T-helper 2 cell treated with Interferon-gamma antibody and Interleukin-4, amounts not matched to agents 5 μg/mL and 100 μg/mL, for 36 hours (primary cell): ENCODE results near the gene MRPL20.

ENCODE experiments used
- DNase-seq: peaks from one replicate; pipeline ENCODE4 v3.0.0; 2021; ENCODE audit warnings: low spot score
- H3K27ac Mint-ChIP-seq: one replicate; pipeline ENCODE4 v1.8.0; 2021; ENCODE audit warnings: mild to moderate bottlenecking, mixed read lengths
- H3K27me3 Mint-ChIP-seq: one replicate; pipeline ENCODE4 v1.8.0; 2021; ENCODE audit warnings: low read depth, mixed read lengths
- H3K36me3 Mint-ChIP-seq: one replicate; pipeline ENCODE4 v1.8.0; 2021; ENCODE audit warnings: low read depth, mixed read lengths
- H3K4me1 Mint-ChIP-seq: one replicate; pipeline ENCODE4 v1.8.0; 2021; ENCODE audit warnings: low read depth, mixed read lengths
- H3K4me3 Mint-ChIP-seq: one replicate; pipeline ENCODE4 v1.8.0; 2022; ENCODE audit warnings: mild to moderate bottlenecking, moderate library complexity, mixed read lengths
- H3K9me3 Mint-ChIP-seq: one replicate; pipeline ENCODE4 v1.8.0; 2021; ENCODE audit warnings: mixed read lengths

MRPL20 gene

GRCh38 chr1:1399872-1400575 is 7.1 kb downstream of the MRPL20 start:
- Mint-ChIP-seq H3K9me3 (no peaks in the 10 kb centered on the region), H3K27ac (peak overlapping the region; percentile 87), H3K4me3 (peak overlapping the region; percentile 91), H3K4me1 (peaks cover 28% of the 10 kb centered on the region), H3K36me3 (peaks cover 66% of the 10 kb centered on the region), H3K27me3 (no peaks in the 10 kb centered on the region)
- no peak for DNase-seq

DNA sequence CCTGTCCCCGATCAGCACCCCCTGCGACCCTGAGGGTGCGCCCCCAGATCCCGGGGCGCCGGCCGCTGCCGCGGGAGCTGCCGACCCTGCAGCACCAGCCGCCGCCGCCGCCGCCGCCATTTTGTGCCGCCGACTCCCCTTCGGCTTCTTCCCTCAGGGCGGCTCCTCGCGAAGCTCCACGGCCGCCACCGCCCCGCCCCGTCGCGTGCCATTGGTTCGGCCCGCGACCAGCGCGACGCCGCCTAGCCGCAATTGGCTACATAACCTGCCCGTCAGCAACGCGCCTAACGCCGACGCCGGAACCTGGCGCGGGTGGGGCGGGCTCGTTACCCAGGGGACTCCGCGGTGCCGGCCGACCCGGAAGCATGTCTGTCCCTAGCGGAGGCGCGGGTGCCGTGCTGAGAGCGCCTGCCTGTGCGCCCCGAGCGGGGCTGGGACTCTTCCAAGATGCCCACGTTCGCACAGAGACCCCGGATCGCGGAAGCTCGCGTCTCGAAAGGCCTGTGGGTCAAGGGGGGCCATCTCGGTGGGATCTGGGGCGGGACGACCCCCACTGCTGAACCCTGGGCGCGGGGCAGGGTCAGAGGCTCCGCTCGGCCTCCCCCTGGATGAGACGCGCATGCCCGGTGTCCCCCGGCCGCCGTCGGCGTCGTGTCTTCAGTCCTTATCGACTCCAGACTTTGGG is 7.8 kb downstream of the MRPL20 start, which contains the start of gene CCNL2:
Gene CCNL2 (minus strand): TSS at position 149 of the 685 bp plus-strand sequence. CDS start 29 bp downstream, at position 120.
- H3K36me3 Mint-ChIP-seq, result peaks cover 66% of the 10 kb centered on the region
- H3K4me1 Mint-ChIP-seq, result peaks cover 28% of the 10 kb centered on the region
- no peaks in the 10 kb centered on the region for H3K27me3 Mint-ChIP-seq

GRCh38 chr1:1398677-1399186 is 8.4 kb downstream of the MRPL20 start:
- H3K4me3 Mint-ChIP-seq, result peak overlapping the region; percentile 94
- no peaks in the 10 kb centered on the region for H3K9me3 Mint-ChIP-seq
- no peak for DNase-seq
- peaks cover 68% of the 10 kb centered on the region for H3K36me3 Mint-ChIP-seq
- H3K4me1 Mint-ChIP-seq, result peaks cover 28% of the 10 kb centered on the region
- H3K27ac Mint-ChIP-seq, result peak overlapping the region; percentile 78
- H3K27me3 Mint-ChIP-seq, result no peaks in the 10 kb centered on the region

More for the DNA sequence above, 7.8 kb downstream of the MRPL20 start, which contains the start of gene CCNL2:
- no peaks in the 10 kb centered on the region for H3K9me3 Mint-ChIP-seq
- peak within 1 kb of the TSS; percentile 87 for H3K27ac Mint-ChIP-seq
- peak; percentile 99 for DNase-seq
- H3K4me3 Mint-ChIP-seq, result peak within 1 kb of the TSS; percentile 94

- H3K36me3 Mint-ChIP-seq, result peaks cover 69% of the 10 kb centered on the region
- no peaks in the 10 kb centered on the region for H3K9me3 Mint-ChIP-seq
- peak overlapping the region; percentile 94 for H3K4me3 Mint-ChIP-seq
- peak overlapping the region; percentile 78 for H3K27ac Mint-ChIP-seq
- H3K4me1 Mint-ChIP-seq, result peaks cover 26% of the 10 kb centered on the region
- no peak for DNase-seq
- H3K27me3 Mint-ChIP-seq, result no peaks in the 10 kb centered on the region
Observed at GRCh38 chr1:1397839-1398523, 9.1 kb downstream of the MRPL20 start.

DNA sequence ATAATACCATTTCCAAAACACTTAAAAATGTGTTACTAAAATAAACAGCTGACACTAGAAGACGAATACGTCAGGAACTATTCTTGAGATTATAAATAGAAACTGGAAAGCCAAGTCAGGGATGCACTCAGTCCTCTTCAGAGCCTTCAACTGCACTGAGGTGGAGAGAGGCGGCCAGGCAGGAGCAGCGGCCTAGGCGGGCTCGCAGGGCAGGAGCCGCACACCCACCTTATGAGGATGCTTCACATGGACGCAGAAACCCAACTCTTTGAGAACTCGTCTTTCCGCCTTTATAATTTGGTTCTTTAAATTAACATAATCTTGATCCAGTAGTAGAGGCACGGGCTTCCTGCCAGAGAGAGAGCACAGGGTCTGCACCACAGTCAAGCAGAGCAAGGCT is 11.9 kb downstream of the MRPL20 start:
- no peak for DNase-seq
- Mint-ChIP-seq H3K4me3 (no peak overlapping the region), H3K27me3 (no peaks in the 10 kb centered on the region)

DNA sequence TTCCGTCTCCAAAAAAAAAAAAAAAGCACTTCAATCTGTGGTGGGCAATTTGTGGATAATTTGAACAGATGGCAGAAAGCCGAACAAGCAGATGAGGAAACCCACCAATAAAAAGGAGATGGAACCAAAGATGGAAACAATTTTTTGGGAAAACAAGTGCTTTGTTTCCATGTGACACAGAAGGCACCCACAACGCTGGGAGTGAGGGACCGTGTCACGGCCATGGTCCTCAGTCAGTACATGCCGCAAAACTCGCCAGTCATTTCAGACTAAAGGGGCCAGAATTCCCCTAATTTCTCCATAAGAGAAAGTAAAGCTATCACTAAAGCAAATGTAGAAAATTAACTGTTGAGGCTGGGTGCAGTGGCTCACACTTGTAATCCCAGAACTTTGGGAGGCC is 13.0 kb downstream of the MRPL20 start:
- peaks cover 12% of the 10 kb centered on the region for H3K4me1 Mint-ChIP-seq
- no peaks in the 10 kb centered on the region for H3K27me3 Mint-ChIP-seq
- no peak overlapping the region for H3K4me3 Mint-ChIP-seq
- DNase-seq, result no peak
- no peak overlapping the region for H3K27ac Mint-ChIP-seq
- H3K9me3 Mint-ChIP-seq, result no peaks in the 10 kb centered on the region
- peaks cover 70% of the 10 kb centered on the region for H3K36me3 Mint-ChIP-seq

More for the DNA sequence above, 11.9 kb downstream of the MRPL20 start:
- H3K27ac Mint-ChIP-seq, result no peak overlapping the region
- peaks cover 14% of the 10 kb centered on the region for H3K4me1 Mint-ChIP-seq
- no peaks in the 10 kb centered on the region for H3K9me3 Mint-ChIP-seq
- peaks cover 68% of the 10 kb centered on the region for H3K36me3 Mint-ChIP-seq

DNA sequence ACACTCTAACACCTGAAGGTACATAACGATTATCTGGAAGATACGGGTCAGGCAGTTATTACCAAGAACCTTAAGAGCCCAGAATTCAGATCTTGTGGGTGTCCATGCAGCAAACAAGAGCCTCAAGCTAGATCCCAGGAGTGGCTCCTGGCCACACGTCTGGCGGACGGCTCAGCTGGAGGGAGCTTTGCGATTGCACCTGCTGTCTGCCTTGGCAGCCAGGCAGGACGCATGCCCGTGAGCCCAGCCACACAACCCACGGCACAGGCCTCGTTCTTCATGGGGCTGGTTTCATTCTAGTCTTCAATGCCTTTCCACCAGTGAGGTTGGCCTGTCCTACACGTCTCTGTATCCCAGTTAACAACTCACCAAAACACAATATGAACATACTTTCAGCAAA is 13.7 kb downstream of the MRPL20 start:
- Mint-ChIP-seq H3K4me1 (peaks cover 12% of the 10 kb centered on the region), H3K27ac (no peak overlapping the region), H3K4me3 (no peak overlapping the region), H3K36me3 (peaks cover 75% of the 10 kb centered on the region), H3K9me3 (no peaks in the 10 kb centered on the region), H3K27me3 (no peaks in the 10 kb centered on the region)
- DNase-seq, result no peak

- H3K27me3 Mint-ChIP-seq, result no peaks in the 10 kb centered on the region
- H3K36me3 Mint-ChIP-seq, result peaks cover 76% of the 10 kb centered on the region
- H3K27ac Mint-ChIP-seq, result no peak overlapping the region
- no peaks in the 10 kb centered on the region for H3K9me3 Mint-ChIP-seq
- no peak for DNase-seq
- H3K4me3 Mint-ChIP-seq, result no peak overlapping the region
- peaks cover 9% of the 10 kb centered on the region for H3K4me1 Mint-ChIP-seq
Observed at GRCh38 chr1:1393014-1393413, 14.1 kb downstream of the MRPL20 start.

DNA sequence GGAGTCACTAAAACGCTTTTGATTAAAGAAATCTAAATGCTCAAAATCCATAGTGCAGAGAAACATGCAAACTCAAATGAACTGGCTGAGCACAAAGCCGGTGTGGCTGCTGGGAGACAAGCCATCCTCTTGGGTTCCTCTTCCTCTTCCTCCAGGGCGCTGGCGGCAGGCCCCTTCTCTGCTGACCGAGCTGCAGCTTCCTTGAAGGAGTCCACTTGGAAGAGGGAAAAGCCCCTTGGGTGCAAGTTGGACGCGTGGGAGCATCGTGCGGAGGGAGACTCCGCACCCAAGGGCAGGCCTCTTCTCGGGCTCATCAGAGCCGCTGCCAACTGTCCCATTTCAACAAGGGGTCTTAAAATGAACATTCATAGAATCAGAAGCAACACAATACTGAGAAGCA is 15.9 kb downstream of the MRPL20 start:
- H3K4me1 Mint-ChIP-seq, result peaks cover 7% of the 10 kb centered on the region
- H3K4me3 Mint-ChIP-seq, result no peak overlapping the region
- no peak overlapping the region for H3K27ac Mint-ChIP-seq
- peaks cover 79% of the 10 kb centered on the region for H3K36me3 Mint-ChIP-seq
- H3K27me3 Mint-ChIP-seq, result no peaks in the 10 kb centered on the region
- no peaks in the 10 kb centered on the region for H3K9me3 Mint-ChIP-seq
- DNase-seq, result no peak

DNA sequence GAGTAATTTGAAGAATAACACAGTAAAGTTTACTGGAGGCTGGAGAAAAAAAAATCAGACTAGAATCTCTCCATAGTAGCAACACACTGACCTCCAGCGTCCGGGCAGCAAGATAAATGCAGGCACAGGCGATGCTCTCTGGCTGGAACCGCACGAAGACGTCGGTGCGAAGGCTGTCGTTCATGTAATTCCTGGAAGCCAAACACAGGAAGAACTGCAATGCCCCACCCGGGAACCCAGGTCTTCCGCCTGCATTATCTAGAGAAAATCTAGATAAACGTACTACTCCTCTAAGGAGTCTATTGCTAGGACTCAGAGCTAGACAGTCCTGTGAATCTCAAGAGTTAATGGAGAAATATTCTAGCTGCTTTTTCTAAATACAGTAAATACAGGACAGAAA is 16.4 kb downstream of the MRPL20 start:
- peaks cover 84% of the 10 kb centered on the region for H3K36me3 Mint-ChIP-seq
- H3K4me3 Mint-ChIP-seq, result no peak overlapping the region
- H3K27me3 Mint-ChIP-seq, result no peaks in the 10 kb centered on the region
- no peaks in the 10 kb centered on the region for H3K9me3 Mint-ChIP-seq
- DNase-seq, result no peak
- peaks cover 5% of the 10 kb centered on the region for H3K4me1 Mint-ChIP-seq
- H3K27ac Mint-ChIP-seq, result no peak overlapping the region

DNA sequence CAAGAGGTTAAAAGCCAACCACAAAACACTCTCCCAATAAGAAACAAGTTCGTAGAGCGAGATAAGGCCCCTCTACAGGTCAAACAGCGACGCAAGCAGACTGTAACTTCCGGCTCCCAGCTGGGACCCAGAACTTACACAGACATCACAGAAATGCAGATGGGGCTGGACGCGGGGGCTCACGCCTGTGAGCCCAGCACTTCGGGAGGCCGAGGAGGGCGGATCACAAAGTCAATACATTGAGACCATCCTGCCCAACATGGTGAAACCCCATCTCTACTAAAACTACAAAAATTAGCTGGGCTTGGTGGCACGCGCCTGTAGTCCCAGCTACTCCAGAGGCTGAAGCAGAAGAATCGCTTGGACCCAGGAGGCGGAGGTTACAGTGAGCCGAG is 19.0 kb downstream of the MRPL20 start:
- H3K27me3 Mint-ChIP-seq, result no peaks in the 10 kb centered on the region
- DNase-seq, result no peak
- H3K4me1 Mint-ChIP-seq, result no peaks in the 10 kb centered on the region
- H3K9me3 Mint-ChIP-seq, result no peaks in the 10 kb centered on the region
- no peak overlapping the region for H3K4me3 Mint-ChIP-seq
- H3K27ac Mint-ChIP-seq, result no peak overlapping the region
- H3K36me3 Mint-ChIP-seq, result peaks cover 65% of the 10 kb centered on the region

DNA sequence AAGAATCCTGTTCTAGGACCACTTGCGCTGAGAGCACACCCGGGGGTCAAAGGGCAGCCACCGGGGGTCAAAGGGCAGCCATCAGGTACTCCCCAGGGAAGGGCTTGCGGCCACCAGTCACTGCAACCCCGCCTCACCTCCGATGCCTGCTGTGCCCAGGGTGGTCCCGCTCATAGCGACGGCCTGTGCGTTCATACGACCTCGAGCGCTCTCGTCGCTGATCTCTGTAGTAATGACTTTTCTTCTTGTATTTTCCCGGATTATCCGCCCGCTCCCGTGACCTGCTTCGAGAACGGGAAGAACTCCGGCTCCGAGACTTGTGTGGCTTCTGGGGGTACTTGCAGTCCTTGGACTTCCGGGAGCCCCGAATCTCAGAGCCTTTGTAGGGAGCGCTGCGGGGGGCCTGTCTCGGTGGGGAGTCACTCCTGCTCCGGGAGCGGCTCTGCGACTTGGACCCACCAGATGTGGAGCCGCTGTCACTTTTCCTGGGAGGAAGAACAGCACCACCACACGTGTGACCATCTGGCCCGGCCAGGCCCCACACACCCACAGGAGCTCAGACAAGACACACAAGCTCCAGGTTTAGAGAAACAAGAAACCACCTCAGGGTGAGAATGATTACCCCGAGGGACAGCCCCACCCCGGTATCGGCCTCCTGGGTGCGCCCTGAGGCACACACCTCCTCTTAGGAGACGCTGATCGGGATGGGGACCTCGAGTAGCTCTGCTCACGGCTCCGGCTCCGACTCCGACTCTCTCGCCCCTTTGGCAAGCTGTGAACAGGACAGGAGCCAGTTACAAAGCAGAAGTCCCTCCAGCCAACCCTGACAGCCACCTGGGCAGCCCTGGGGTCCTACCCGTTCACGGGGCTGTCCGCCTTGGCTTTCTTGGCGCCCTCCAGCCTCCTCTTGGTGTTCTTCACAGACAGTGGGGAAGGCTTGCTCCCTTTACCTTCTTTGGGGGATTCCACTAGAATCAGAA is 19.7 kb downstream of the MRPL20 start:
- no peak for DNase-seq
- no peaks in the 10 kb centered on the region for H3K27me3 Mint-ChIP-seq
- no peak overlapping the region for H3K4me3 Mint-ChIP-seq
- peaks cover 58% of the 10 kb centered on the region for H3K36me3 Mint-ChIP-seq
- no peaks in the 10 kb centered on the region for H3K9me3 Mint-ChIP-seq
- no peaks in the 10 kb centered on the region for H3K4me1 Mint-ChIP-seq
- no peak overlapping the region for H3K27ac Mint-ChIP-seq

- H3K27ac Mint-ChIP-seq, result no peak overlapping the region
Observed at GRCh38 chr1:1385931-1386330, 21.2 kb downstream of the MRPL20 start.

More at GRCh38 chr1:1385931-1386330, 21.2 kb downstream of the MRPL20 start:
- Mint-ChIP-seq H3K9me3 (no peaks in the 10 kb centered on the region), H3K36me3 (peaks cover 46% of the 10 kb centered on the region), H3K4me1 (no peaks in the 10 kb centered on the region), H3K4me3 (no peak overlapping the region), H3K27me3 (no peaks in the 10 kb centered on the region)
- no peak for DNase-seq
